Activated CD4-positive, alpha-beta memory T cell treated with anti-CD3 and anti-CD28 coated beads for 36 hours (primary cell): ENCODE results near the gene UBA6. TPM values are rescaled to one million over a fixed set of nuclear protein-coding genes. Genes with fewer than 3 reads are reported as not detected.

Source experiments
- CTCF ChIA-PET: fragments of 350-600 bp; sonication (Branson Sonifier 250); formaldehyde crosslinking; loops from one replicate; lab custom pipeline; 2021; ENCODE audit warnings: antibody characterized with exemption, inconsistent platforms; lab: Charles Lee
- POLR2A ChIA-PET: fragments of 350-600 bp; sonication (Branson Sonifier 250); formaldehyde crosslinking; loops from one replicate; lab custom pipeline; 2021; ENCODE audit warnings: antibody characterized with exemption; lab: Charles Lee
- DNase-seq: peaks from one replicate; pipeline ENCODE4 v3.0.0-alpha.2; 2020
- H3K27ac Mint-ChIP-seq: one replicate; pipeline ENCODE4 v1.8.0; 2021; ENCODE audit warnings: mixed read lengths
- H3K27me3 Mint-ChIP-seq: one replicate; pipeline ENCODE4 v1.8.0; 2021; ENCODE audit warnings: mixed read lengths
- H3K36me3 Mint-ChIP-seq: one replicate; pipeline ENCODE4 v1.8.0; 2021; ENCODE audit warnings: mixed read lengths
- H3K4me1 Mint-ChIP-seq: one replicate; pipeline ENCODE4 v1.8.0; 2021; ENCODE audit warnings: low read depth, mixed read lengths
- H3K4me3 Mint-ChIP-seq: one replicate; pipeline ENCODE4 v1.8.0; 2021; ENCODE audit warnings: mild to moderate bottlenecking, mixed read lengths
- H3K9me3 Mint-ChIP-seq: one replicate; pipeline ENCODE4 v1.8.0; 2021; ENCODE audit warnings: mixed read lengths
- intact Hi-C: fragments of 100-400 bp; cut with micrococcal nuclease; formaldehyde crosslinking; loops from one replicate; pipeline ENCODE4 v1.15.1; 2023
- total RNA-seq, 2 experiments: library from RNA; stranded (reverse); gene quantifications; one replicate each; pipeline ENCODE4 v1.2.3, GENCODE V29; 2021

Gene UBA6
- total RNA-seq, 2 experiments from 2014 or later, result 107 to 112 TPM

GRCh38 chr4:67604029-67604381, 97.0 kb downstream of the UBA6 start:
- H3K4me3 Mint-ChIP-seq, result no peak overlapping the region
- H3K4me1 Mint-ChIP-seq, result peaks cover 7% of the 10 kb centered on the region
- no peak for DNase-seq
- CTCF ChIA-PET, result no interaction called here
- POLR2A ChIA-PET, result no interaction called here
- H3K36me3 Mint-ChIP-seq, result peaks cover 22% of the 10 kb centered on the region
- peaks cover 10% of the 10 kb centered on the region for H3K9me3 Mint-ChIP-seq
- H3K27ac Mint-ChIP-seq, result no peak overlapping the region
- intact Hi-C loops, result no loop called here
- H3K27me3 Mint-ChIP-seq, result no peaks in the 10 kb centered on the region

- H3K27ac Mint-ChIP-seq, result no peak overlapping the region
- ChIA-PET POLR2A (no interaction called here), CTCF (no interaction called here)
- no peak overlapping the region for H3K4me3 Mint-ChIP-seq
- intact Hi-C loops, result no loop called here
- peaks cover 10% of the 10 kb centered on the region for H3K9me3 Mint-ChIP-seq
- H3K27me3 Mint-ChIP-seq, result no peaks in the 10 kb centered on the region
- H3K4me1 Mint-ChIP-seq, result peaks cover 5% of the 10 kb centered on the region
- peaks cover 19% of the 10 kb centered on the region for H3K36me3 Mint-ChIP-seq
- DNase-seq, result no peak
Measured at GRCh38 chr4:67603310-67604028, 97.5 kb downstream of the UBA6 start.

GRCh38 chr4:67593741-67594175, 107.2 kb downstream of the UBA6 start:
- H3K36me3 Mint-ChIP-seq, result peaks cover 1% of the 10 kb centered on the region
- H3K4me3 Mint-ChIP-seq, result no peak overlapping the region
- no peaks in the 10 kb centered on the region for H3K27me3 Mint-ChIP-seq
- ChIA-PET POLR2A (no interaction called here), CTCF (no interaction called here)
- no peak for DNase-seq
- no peak overlapping the region for H3K27ac Mint-ChIP-seq
- no peaks in the 10 kb centered on the region for H3K4me1 Mint-ChIP-seq
- H3K9me3 Mint-ChIP-seq, result no peaks in the 10 kb centered on the region
- intact Hi-C loops, result no loop called here

GRCh38 chr4:67587156-67587555, 113.8 kb downstream of the UBA6 start:
- ChIA-PET POLR2A (no interaction called here), CTCF (no interaction called here)
- no peaks in the 10 kb centered on the region for H3K27me3 Mint-ChIP-seq

GRCh38 chr4:67584496-67584895, 116.5 kb downstream of the UBA6 start:
- Mint-ChIP-seq H3K9me3 (no peaks in the 10 kb centered on the region), H3K36me3 (no peaks in the 10 kb centered on the region), H3K4me3 (no peak overlapping the region), H3K27ac (no peak overlapping the region), H3K4me1 (peaks cover 17% of the 10 kb centered on the region), H3K27me3 (no peaks in the 10 kb centered on the region)
- ChIA-PET POLR2A (no interaction called here), CTCF (no interaction called here)
- intact Hi-C loops, result no loop called here
- DNase-seq, result no peak

More at GRCh38 chr4:67587156-67587555, 113.8 kb downstream of the UBA6 start:
- Mint-ChIP-seq H3K4me1 (no peaks in the 10 kb centered on the region), H3K9me3 (no peaks in the 10 kb centered on the region), H3K4me3 (no peak overlapping the region), H3K36me3 (no peaks in the 10 kb centered on the region), H3K27ac (no peak overlapping the region)
- no peak for DNase-seq
- intact Hi-C loops, result no loop called here

- no peaks in the 10 kb centered on the region for H3K36me3 Mint-ChIP-seq
- H3K9me3 Mint-ChIP-seq, result no peaks in the 10 kb centered on the region
- H3K27ac Mint-ChIP-seq, result no peak overlapping the region
- POLR2A ChIA-PET, result no interaction called here
- CTCF ChIA-PET, result no interaction called here
- peaks cover 17% of the 10 kb centered on the region for H3K4me1 Mint-ChIP-seq
- H3K27me3 Mint-ChIP-seq, result no peaks in the 10 kb centered on the region
- intact Hi-C loops, result loop anchor here (1.0 to 2.0 kb wide), 6 partner anchors 21 to 119 kb away; partner anchors contain the start of genes CENPC and UBA6
- no peak for DNase-seq
- no peak overlapping the region for H3K4me3 Mint-ChIP-seq
Measured at GRCh38 chr4:67581913-67582312, 119.0 kb downstream of the UBA6 start.

- Mint-ChIP-seq H3K9me3 (no peaks in the 10 kb centered on the region), H3K4me1 (peaks cover 20% of the 10 kb centered on the region), H3K4me3 (peak overlapping the region; percentile 48), H3K27ac (peak overlapping the region; percentile 59), H3K36me3 (no peaks in the 10 kb centered on the region), H3K27me3 (no peaks in the 10 kb centered on the region)
- ChIA-PET CTCF (no interaction called here), POLR2A (no interaction called here)
- DNase-seq, result no peak
- intact Hi-C loops, result loop anchor here (1.0 to 2.0 kb wide), 6 partner anchors 21 to 120 kb away; partner anchors contain the start of genes CENPC and UBA6
Measured at GRCh38 chr4:67581208-67581857, 119.6 kb downstream of the UBA6 start.

GRCh38 chr4:67580577-67580976, 120.4 kb downstream of the UBA6 start:
- Mint-ChIP-seq H3K9me3 (no peaks in the 10 kb centered on the region), H3K27ac (peak overlapping the region; percentile 66), H3K27me3 (no peaks in the 10 kb centered on the region), H3K4me3 (peak overlapping the region; percentile 13), H3K4me1 (peaks cover 26% of the 10 kb centered on the region), H3K36me3 (no peaks in the 10 kb centered on the region)
- ChIA-PET POLR2A (no interaction called here), CTCF (no interaction called here)
- DNase-seq, result peak; percentile 40
- intact Hi-C loops, result loop anchor here (1.0 to 2.0 kb wide), 4 partner anchors 20 to 669 kb away; no protein-coding TSS in a partner anchor

GRCh38 chr4:67576538-67576937, 124.4 kb downstream of the UBA6 start:
- no peak for DNase-seq
- intact Hi-C loops, result no loop called here
- Mint-ChIP-seq H3K9me3 (no peaks in the 10 kb centered on the region), H3K27me3 (no peaks in the 10 kb centered on the region), H3K4me1 (peaks cover 45% of the 10 kb centered on the region), H3K27ac (no peak overlapping the region), H3K4me3 (no peak overlapping the region), H3K36me3 (no peaks in the 10 kb centered on the region)
- ChIA-PET POLR2A (no interaction called here), CTCF (interaction anchor here (0.9 kb wide), 1 partner anchor 170 kb away, joined by 3 read pairs; no protein-coding TSS in a partner anchor)

GRCh38 chr4:67576059-67576466, 124.9 kb downstream of the UBA6 start:
- ChIA-PET CTCF (interaction anchor here (0.9 kb wide), 1 partner anchor 170 kb away, joined by 3 read pairs; no protein-coding TSS in a partner anchor), POLR2A (no interaction called here)
- Mint-ChIP-seq H3K4me3 (peak overlapping the region; percentile 51), H3K27me3 (no peaks in the 10 kb centered on the region), H3K9me3 (no peaks in the 10 kb centered on the region), H3K27ac (peak overlapping the region; percentile 59), H3K4me1 (peaks cover 40% of the 10 kb centered on the region), H3K36me3 (no peaks in the 10 kb centered on the region)
- intact Hi-C loops, result no loop called here
- no peak for DNase-seq

- Mint-ChIP-seq H3K9me3 (no peaks in the 10 kb centered on the region), H3K27me3 (no peaks in the 10 kb centered on the region), H3K36me3 (no peaks in the 10 kb centered on the region), H3K27ac (peak overlapping the region; percentile 59), H3K4me3 (peak overlapping the region; percentile 51), H3K4me1 (peaks cover 34% of the 10 kb centered on the region)
- CTCF ChIA-PET, result interaction anchor here (0.9 kb wide), 1 partner anchor 171 kb away, joined by 3 read pairs; no protein-coding TSS in a partner anchor
- no peak for DNase-seq
- POLR2A ChIA-PET, result no interaction called here
- intact Hi-C loops, result no loop called here
Measured at GRCh38 chr4:67575232-67576058, 125.5 kb downstream of the UBA6 start.

- no peak overlapping the region for H3K27ac Mint-ChIP-seq
- POLR2A ChIA-PET, result no interaction called here
- CTCF ChIA-PET, result interaction anchor here (1.1 kb wide), 1 partner anchor 9 kb away, joined by 3 read pairs; no protein-coding TSS in a partner anchor
- DNase-seq, result no peak
- no peaks in the 10 kb centered on the region for H3K9me3 Mint-ChIP-seq
- peaks cover 34% of the 10 kb centered on the region for H3K4me1 Mint-ChIP-seq
- no peaks in the 10 kb centered on the region for H3K27me3 Mint-ChIP-seq
- H3K4me3 Mint-ChIP-seq, result no peak overlapping the region
- intact Hi-C loops, result no loop called here
- H3K36me3 Mint-ChIP-seq, result no peaks in the 10 kb centered on the region
Measured at GRCh38 chr4:67573193-67573592, 127.8 kb downstream of the UBA6 start.
